Measurements from ENCODE around the gene MKI67.
A peak's percentile ranks its signal among the peaks of the same experiment; 100 is the strongest.

Gene MKI67

DNA sequence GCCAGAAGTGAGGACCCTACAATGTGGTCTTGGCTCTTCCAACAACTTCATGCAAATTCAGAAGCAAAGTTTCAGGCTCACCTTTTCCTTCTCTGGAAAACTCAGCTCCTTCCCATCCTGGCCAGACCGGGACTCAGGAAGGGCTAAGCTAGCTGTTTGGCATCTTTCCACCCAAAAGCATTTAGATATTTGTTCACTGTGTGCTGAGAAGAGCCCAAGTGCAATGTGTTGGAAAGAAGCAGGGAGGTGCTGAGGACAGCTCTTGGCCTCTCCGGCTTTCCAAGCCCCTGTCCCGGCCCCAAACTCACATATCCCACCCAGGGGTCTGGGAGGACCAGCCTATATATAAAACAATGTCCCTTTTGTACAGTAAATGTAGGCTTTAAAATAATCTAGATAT is 44.5 kb downstream of the MKI67 start:
- no peak for DNase-seq

DNA sequence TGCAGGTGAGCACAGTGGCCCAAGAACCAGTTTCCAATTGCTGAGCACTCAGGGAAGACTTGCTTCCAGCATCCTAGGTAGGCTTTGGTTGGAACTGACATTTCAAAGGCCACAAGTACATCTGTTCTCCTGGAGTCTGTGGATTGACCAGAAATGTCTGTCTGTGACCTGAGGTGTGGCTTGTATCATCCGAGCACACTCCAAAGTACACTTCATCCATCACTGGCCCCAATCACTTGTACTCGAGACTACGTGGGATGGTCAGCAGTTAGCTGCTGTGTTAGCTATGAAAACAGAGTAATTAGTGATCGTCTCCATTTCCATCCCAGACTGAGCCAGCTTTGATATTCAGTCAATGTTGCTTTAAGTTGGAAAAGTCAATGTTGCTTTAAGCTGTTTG is 45.0 kb downstream of the MKI67 start:
- DNase-seq: no peak

DNA sequence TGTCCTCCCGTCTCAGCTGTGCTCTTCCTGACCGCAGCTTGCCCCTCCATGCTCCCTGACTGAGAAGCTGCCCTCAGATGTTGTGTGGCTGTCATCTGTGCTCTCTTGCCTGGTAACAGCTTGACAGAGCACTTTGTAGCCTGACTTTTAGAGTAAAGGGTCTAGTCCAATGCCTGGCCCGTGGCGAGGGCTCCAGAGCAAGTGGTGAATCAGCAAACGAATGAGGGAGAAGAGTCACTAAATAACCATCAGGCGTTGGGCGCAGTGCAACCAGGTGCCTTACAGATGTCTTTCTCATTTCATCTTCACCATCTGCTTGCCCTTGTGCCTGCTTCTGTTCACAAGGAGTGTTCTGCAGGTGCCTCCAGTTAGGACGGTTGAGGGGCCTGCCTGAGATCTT is 45.6 kb downstream of the MKI67 start:
- no peak for DNase-seq

DNA sequence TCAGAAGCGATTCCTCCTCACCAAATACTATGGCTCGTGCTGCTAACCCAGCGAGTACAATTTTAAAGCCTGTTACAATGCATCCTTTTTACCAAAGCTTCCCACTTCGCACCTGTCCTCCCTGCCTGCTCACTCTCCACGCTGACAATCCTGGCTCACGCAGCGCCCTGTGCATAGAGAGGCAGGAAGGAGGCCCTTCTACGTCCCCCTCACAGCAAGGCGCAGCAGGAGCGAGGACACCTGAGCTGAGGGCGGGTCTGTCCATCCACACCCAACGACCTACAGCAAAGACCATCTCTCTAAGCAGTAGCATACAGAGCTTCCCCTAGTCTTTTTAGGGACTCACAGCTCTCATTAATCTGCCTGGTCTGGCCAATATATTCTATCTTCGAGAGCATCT is 46.0 kb downstream of the MKI67 start:
- DNase-seq: no peak

DNA sequence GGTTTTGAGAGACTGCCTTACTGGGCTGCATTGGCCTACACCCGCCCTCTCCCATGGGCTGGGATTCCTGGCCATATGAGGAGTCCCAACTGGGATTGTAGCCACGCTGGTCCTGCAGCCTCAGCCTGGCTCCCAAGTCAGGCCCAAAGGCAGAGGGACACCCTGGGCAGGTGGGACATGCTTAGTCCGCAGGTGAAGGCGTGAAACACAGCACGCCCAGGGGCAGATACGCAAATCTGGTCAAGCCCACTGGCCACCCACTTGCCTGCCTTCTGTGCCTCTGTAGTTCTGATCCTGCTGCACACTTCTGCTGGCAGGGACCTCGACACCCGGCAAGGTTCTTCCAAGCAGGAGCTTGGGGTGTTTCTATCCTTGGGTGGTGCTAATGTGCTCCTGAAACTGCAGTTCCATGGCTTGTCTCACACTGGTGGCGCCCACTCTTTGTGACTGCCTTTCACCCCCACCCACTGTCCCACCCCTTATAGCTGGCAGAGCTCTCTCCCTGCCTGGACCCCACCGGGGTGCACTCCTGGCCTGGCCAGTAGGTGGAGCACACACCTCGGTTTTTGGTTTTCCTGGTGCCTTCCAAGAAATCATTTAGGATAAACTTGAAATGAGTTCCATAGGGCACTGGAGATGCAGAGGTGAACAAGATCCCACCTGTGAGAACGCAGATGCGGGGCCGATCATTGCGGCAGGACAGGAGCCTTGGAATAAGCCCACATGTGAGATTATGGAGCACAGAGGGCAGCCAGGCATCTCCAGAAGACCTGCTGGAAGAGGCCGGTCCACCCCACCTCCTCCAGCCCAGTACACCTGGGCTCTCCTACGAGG is 47.9 kb downstream of the MKI67 start:
- peak; percentile 3 for DNase-seq

DNA sequence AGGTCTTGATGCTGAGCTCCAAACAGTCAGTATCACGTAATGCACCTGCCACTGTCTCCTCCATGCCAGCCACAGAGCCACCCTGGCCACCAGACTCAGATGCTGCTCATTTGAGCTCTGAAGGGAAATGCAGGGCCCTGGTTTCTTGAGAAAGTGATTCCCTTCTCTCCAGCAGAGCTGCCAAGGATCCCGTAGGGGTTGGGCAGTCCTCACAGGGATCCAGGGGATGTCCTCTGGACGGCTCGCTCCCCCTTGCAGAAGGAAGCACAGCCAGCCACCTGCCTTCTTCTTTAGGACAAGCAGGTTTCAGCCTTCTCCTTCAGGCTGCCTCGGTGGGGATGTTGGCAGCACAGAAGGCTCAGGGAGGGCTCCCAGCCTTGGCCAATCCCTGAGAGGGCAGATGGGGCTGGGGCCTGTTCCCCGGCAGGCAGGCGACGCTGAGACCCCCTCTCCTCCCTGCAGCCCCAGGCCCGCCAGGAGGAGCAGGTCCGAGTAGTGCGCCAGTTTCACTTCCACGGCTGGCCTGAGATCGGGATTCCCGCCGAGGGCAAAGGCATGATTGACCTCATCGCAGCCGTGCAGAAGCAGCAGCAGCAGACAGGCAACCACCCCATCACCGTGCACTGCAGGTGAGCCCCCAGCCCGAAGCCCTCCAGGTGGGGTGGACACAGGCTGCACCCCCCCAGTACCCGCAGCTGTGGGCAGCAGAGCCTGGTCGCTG is 48.9 kb downstream of the MKI67 start:
- DNase-seq: no peak

DNA sequence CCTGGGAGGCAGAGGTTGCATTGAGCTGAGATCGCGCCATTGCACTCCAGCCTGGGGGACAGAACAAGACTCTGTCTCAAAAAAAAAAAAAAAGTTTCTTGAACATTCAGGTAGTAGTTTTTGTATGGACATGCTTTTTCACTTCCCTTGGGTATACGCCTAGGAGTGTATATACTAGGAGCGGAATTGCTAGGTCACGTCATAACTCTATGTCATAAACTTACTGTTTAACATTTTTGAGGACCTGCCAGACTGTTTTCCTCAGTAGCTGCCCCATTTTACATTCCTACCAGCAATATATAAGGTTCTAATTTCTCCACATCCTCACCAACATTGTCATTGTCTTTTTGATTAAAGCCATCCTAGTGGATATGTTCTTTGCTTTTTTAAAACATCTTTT is 51.6 kb downstream of the MKI67 start:
- DNase-seq: no peak

DNA sequence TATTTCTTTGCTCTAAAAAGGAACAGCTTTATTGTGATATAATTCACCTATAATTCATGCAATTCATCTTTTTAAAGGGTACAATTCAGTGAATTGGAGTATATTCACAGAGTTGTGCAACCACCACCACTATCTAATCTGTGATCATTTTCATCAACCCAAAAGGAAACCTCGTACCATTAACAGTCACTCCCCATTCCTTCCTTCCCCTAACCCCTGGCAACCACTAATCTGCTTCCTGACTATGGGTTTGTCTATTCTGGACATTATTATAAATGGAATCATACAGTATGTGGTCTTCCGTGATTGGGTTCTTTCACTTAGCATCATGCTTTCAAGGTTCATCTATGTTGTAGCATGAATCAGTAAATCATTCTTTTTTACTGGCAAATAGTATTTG is 52.3 kb downstream of the MKI67 start:
- DNase-seq: no peak

DNA sequence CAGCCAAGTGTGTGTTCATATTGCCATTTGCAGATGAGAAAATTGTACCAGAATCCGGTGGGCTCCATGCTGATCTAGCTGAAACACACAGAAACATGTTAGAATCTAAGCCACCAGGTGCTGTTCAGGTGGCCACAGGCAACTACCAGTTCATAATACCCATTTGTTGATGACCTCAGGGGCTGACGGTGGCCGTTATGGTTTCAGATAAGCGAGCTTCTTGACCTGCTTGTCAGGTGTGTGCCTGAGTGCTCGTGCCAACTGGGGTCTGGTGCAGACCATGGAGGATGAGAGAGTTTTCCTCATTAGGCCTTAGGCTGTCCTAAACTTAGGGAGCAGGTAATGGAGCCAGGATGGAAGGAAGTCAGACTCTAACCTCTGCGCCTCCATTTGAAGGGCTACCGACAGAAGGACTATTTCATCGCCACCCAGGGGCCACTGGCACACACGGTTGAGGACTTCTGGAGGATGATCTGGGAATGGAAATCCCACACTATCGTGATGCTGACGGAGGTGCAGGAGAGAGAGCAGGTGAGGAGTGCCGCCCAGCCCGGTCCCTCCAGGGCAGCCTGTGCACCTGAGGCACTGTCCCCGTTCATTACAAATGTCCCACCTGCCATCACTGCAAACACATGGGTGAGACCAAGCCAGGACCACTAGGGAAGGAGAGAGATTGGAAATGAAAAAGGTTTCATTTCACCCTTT is 53.1 kb downstream of the MKI67 start:
- no peak for DNase-seq

DNA sequence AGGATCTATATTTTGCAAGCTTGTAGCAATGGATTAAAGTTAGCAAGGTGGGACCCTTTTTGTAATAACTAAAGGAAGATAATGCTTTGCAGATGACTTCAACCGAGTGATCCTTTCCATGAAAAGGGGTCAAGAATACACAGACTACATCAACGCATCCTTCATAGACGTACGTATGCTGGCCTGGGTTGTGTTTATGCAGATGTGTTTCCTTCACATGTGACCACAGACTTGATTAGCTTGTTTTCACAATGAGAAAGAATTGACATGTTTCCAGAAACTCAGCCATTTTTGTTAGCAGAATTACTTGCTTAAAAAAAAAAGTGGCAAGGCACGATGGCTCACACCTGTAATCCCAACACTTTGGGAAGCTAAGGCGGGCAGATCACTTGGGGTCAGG is 54.2 kb downstream of the MKI67 start:
- DNase-seq: no peak

DNA sequence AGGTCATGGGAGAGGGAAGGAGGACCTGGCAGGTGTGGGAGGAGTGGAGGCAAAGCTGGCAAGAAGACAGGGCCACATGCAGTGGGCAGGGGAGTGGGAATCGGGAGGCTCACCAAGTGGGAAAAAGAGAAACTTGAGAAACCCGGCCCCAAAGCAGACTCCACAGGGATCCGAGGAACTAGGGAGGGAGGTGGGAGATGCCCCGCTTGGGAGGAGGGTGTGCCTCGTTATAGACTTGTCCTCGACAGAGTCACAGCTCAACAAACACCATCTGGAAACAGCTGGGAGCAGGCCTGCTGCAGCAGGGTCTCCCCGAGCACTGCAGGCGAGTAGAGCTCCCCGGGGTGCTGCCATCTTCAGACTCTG is 54.8 kb downstream of the MKI67 start:
- DNase-seq: no peak

DNA sequence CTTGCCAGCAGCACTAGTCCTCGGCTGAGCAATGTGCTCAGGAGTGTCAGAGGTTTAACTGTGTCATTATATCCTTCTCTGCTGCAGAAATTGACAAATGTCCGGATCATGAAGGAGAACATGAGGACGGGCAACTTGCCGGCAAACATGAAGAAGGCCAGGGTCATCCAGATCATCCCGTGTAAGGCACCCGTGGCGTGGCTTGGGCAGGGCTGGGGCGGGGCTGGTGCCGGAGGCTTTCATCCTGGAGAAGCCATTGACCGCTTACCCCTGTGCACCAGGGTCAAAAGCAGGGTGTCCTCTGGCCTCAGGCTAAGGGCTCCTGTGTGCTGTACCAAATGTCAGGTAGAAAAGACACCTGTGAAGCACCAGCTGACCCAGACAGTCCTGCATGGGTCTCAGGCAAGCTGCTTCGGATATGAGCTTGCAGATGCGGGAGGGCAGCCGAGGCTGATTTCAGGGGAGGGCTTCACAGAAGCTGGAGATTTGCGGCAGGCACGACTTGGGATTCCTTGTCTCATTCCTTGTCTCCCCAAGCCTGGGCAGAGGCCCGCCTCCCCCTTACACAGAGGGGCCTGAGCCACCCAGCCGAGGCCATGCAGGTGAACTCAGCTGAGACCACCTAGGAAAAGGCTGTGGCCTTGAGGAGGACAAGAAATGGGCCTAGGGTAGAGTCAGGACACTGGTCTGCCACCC is 55.4 kb downstream of the MKI67 start:
- no peak for DNase-seq

DNA sequence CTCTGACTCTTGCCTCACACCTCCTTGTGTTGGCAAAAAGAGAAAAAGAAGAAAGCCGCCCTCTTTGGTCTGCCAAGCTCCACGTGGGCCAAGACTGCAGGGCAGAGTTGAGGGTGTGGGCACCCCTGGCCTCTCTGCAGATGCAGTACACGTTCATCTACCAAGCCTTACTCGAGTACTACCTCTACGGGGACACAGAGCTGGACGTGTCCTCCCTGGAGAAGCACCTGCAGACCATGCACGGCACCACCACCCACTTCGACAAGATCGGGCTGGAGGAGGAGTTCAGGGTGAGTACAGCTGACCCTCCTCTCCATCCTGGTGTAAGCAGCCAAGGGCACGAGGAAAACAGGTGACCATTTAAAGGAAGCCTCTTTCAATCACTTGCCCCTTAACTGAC is 56.1 kb downstream of the MKI67 start:
- DNase-seq: no peak

DNA sequence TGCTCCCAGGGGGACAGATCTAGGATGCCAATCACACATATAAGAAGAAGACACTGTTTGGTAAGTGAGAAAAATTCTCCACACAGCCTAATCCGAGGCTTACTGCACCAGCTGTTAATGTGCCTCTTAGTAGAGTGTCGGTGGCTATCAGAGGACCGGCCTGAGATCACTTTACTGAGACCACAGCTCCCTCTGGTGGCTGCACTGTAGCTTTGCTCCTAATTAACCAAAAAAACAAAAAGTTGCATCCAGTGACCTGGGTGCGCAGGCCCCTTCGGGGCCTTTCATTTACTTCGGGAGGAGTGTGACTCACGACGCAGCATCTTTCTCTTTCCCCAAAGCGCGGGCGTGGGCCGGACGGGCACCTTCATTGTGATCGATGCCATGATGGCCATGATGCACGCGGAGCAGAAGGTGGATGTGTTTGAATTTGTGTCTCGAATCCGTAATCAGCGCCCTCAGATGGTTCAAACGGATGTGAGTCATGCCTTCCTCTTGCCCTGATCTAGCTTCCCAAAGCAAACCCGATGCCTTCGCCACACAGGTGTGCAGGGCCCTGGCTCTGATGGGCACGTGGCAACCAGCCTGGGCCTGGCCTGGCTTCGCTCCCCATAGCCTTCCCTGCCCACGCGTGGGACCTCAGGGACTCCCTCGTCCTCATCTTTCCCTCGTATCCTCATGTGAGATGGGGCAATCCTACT is 56.7 kb downstream of the MKI67 start:
- peak; percentile 52 for DNase-seq

DNA sequence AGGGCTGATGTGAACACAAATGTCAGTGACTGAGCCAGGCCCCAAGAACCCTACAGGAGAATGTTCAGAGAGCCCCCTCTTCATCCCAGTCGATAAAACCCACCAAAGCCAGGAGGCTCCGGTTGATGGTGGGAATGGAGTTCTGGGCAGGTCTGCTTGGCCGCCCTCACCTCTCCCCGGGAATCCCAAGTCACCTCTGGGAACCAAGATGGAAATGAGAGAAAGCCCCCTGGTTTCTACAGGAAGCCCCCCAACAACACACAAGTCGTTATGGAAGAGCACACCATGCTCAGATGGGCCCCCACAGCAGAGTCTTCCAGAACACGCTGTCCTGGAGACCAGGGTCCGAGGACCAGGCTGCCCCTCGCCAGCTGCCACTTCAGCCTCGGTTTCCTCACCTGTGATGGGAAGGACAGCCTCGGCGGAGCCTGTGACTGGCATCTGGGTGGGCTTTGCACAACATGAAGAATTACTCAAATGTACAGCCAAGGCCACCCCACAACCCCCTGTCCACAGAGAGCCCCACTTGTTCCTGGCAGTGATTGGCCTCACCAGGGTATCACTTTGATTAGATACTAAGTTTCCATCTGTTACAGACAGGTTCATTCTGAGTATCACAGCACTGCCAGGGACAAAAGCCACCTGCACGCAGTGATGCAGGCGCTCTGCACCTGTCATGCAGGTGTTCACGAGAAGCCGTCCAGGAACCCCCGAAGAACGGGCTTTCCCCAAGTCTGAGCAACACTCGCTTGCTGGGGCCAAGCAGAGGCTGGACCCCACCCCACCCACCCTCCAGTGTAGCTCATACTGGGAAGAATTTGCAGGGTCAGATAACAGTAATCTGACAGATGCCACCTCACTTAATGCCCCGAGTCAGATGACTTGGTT is 57.6 kb downstream of the MKI67 start:
- no peak for DNase-seq

DNA sequence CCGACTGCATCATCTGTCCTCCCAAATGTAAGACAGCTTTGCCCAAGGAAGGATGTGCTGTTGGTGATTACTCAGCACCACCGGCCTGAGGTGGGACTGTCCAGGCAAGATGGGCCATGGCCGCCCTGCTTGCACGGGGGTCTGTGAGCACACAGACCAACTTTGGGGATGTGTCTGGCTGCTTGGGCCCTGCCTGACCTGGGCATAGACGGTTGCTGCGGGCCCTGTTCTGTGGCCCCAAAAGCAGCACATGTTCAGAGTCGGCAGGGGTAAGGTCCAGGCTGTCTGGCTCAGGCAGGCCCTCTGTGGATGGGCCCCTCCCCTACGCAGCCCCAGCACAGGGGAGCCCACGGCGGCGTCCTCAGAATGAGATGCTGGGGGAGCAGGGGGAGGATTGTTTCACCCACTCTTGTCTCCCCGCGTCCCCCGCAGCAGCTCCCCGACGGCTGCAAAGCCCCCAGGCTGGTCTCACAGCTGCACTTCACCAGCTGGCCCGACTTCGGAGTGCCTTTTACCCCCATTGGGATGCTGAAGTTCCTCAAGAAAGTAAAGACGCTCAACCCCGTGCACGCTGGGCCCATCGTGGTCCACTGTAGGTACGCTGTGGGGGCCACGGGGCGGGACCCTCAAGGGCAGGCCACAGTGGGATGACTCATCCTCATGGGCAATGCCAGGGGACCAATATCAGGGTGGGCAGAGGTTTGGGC is 58.4 kb downstream of the MKI67 start:
- DNase-seq: no peak

DNA sequence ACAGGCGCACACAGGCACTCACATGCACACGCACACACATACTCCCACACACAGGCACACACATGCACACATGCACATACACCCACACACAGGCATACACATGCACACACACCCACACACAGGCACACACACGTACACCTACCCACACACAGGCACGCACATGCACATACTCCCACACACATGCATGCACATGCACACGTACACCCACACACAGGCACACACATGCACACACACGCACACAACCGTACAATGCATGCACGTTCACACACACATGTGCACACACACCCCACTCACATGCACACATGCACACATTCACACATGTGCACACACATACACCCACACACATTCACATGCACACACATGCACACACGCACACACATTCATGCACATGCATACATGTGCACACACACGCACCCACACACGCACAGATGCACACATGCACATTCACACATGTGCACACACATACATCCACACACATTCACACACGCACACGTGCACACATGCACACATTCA is 59.3 kb downstream of the MKI67 start:
- DNase-seq: no peak

DNA sequence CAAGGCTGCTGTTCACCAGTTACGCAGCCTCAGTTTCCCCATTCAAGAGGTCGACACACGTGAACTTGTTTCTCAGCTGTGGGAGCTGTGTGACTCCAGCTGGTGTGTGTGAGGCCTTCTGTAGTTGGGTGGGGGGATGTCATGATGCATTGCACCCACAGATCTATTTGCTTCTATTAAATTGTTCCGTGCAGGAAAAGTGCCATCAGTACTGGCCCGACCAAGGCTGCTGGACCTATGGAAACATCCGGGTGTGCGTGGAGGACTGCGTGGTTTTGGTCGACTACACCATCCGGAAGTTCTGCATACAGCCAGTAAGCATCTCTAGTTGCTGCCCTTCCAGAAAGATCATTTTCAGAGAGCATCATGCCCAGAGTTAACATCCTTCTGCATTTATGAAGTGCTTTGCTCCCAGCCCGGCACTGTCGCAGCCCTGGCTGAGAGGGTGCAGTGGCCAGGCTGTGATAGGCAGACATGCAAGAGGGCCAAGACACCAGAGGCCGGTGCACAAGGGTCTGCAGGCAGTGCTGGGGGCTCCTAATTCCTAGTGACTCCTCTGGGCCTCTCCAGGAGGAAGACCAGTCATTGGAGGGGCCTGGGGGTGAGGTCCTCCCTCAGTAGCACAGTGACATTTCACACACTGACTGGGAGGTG is 60.2 kb downstream of the MKI67 start:
- no peak for DNase-seq

DNA sequence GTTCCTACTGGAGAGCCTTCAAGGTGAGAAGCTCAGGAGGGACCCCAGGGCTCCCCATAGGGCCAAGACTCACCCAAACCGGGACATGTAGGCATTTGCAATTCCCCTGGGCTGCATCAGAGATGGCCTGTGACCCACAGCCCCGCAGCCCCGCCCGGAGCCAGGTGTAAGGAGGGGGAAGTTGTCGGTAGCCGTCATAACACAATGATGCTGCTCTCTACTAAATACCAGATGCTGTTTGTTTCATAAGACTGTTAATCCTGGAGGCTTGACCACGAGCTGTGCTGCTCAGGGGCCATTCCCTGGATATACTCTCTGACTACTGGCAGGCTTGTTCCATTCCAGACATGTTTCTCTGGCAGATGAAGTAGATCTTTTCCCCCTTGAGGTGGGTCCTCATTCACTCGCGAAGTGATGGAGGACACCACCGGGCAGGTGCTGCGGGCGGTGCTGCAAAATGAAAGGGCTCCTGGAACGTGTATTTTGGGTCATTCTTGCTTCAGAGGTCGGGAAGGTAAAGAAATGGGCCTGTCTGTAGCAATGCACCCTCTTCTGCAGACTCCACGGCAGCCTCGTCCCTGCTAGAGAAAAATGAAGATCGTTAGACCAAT is 61.1 kb downstream of the MKI67 start:
- DNase-seq: no peak

Data from NCI-H1694 (cell line).